GM13976 (cell line): ENCODE results near the gene RANBP17.

Experiments used
- DNase-seq: peaks from one replicate; pipeline ENCODE4 v3.0.0; 2012; ENCODE audit warnings: low spot score
- CTCF ChIP-seq: IDR thresholded peaks from 2 replicates; pipeline ENCODE4 v1.5.1; 2012; ENCODE audit warnings: borderline replicate concordance, mild to moderate bottlenecking; ENCODE audit not compliant: insufficient read depth; ENCODE audit errors: extremely low read depth, missing control alignments, control extremely low read depth
- in situ Hi-C: fragments of 300-500 bp; cut with MboI; formaldehyde crosslinking; loops from one replicate; pipeline ENCODE4 v1.12.0; 2022; ENCODE audit warnings: low sequenced_read_pairs, mixed read lengths, inconsistent platforms; ENCODE audit not compliant: unreplicated experiment

RANBP17 gene

GRCh38 chr5:170880084-170880483 is 18.3 kb downstream of the RANBP17 start:
- no peak for TF ChIP-seq CTCF
- in situ Hi-C loops = no loop called here
- DNase-seq = no peak

GRCh38 chr5:170882345-170882744 is 20.5 kb downstream of the RANBP17 start:
- no peak for DNase-seq
- in situ Hi-C loops = no loop called here
- no peak for TF ChIP-seq CTCF

GRCh38 chr5:170885256-170885655 is 23.4 kb downstream of the RANBP17 start:
- no peak for TF ChIP-seq CTCF
- no peak for DNase-seq
- in situ Hi-C loops = no loop called here

- in situ Hi-C loops = no loop called here
- DNase-seq = no peak
- no peak for TF ChIP-seq CTCF
Measured at GRCh38 chr5:170885809-170886208, 24.0 kb downstream of the RANBP17 start.

- in situ Hi-C loops = no loop called here
- DNase-seq = no peak
- TF ChIP-seq CTCF = no peak
Measured at GRCh38 chr5:170886210-170886894, 24.5 kb downstream of the RANBP17 start.

- no peak for DNase-seq
- TF ChIP-seq CTCF = no peak
- in situ Hi-C loops = no loop called here
Measured at GRCh38 chr5:170892196-170892595, 30.4 kb downstream of the RANBP17 start.

GRCh38 chr5:170894665-170895064 is 32.8 kb downstream of the RANBP17 start:
- DNase-seq = no peak
- TF ChIP-seq CTCF = no peak
- in situ Hi-C loops = no loop called here
